Activated CD8-positive, alpha-beta memory T cell treated with anti-CD3 and anti-CD28 coated beads for 1 hour (primary cell): ENCODE data around the gene DOCK2.
"Not testable (repeated sequence)": the region's sequence is repeated elsewhere in the genome, so short reads cannot be mapped to it uniquely, and the experiment has no call there.

ENCODE experiments used
- DNase-seq, 2 donors: peaks; one replicate each; pipeline ENCODE4 v3.0.0-alpha.2; 2020; ENCODE audit warnings: low read depth in 1 of 2; ENCODE audit errors: extremely low read depth in 1 of 2

The DOCK2 gene

GRCh38 chr5:169781420-169782345 lies 144.6 kb downstream of the DOCK2 start:
- DNase-seq, result no peak

GRCh38 chr5:169785771-169786618 lies 148.9 kb downstream of the DOCK2 start:
- no peak for DNase-seq

DNA sequence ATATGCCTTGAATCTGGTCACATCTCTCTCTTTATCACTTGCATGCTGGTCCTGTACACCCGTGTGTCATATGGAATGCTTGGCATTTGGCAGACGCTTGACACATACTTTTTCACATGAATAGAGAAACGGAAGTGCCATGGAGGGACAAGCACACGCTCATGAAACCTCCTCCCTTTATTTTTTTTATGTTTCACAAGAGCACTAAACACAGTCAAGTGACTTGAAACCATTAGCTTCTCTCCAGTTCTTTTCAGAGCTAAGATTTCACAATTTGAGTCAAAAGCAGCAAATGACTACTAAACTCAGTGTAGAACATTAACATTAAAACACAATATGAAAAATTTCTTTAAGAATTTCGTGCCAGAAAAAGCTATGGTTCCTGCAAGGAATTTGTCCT lies 151.1 kb downstream of the DOCK2 start:
- no peak for DNase-seq

DNA sequence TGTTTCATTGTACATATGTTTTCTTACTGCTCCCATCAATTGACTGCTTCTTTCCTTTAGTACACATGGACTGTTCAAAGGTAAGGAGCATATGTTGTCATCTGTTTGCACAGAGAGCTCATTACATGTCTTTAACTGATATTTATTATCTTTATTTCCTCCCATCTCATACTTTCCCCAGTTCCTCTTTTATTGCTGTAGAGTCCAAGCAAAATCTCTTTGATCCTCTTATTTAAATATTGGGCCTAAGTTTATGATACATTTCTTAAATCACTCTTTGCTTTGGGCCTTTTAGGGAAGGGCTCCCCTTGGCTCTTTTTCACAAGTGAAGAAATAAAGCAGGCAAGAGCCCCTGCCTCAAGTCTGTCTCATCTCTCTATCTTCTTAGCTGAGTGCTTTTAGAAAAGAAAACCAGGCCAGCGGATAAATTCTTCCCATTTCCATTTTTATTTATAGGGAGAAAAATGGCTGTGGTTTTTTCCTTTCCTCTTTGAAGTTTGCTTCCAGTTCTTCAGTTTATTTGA lies 152.4 kb downstream of the DOCK2 start:
- no peak for DNase-seq

DNA sequence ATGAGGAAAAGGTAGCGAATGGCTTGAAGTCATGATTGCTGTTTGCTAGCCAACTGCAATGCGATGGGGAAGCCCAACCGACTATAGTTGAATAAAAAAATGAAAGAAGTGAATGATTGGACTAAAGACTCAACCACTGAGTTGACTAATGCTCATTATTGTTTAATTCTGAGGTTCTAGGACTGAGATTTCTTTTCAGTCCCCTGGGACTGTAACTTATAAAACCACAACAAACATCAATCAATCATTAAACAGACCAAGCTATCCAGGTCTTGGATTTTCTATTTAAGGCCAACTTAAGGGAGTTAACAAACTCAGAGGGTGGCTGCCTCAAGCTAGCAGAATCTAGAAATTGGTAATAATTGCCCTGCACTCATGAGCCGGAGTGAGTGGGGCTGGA lies 154.2 kb downstream of the DOCK2 start:
- DNase-seq, result no peak

DNA sequence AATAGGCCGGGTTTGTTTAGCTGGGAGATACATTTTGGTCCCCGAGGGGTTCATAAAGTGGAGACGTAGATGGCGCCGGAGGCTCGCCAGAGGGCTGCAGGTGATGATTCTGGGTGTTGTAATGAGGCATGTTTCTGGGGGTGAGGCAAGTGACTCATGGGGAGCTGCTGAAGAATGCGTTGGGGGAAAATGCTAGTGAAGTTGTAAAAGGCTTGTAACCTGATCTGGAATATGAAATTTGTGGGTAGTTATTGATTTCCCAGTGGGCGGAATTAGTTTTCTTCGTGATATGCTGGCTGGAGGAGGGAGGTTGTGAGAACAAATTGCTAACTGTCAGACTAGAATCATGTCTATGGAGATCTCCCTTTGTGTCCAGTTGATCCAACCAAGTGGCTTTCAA lies 158.3 kb downstream of the DOCK2 start:
- no peak for DNase-seq

DNA sequence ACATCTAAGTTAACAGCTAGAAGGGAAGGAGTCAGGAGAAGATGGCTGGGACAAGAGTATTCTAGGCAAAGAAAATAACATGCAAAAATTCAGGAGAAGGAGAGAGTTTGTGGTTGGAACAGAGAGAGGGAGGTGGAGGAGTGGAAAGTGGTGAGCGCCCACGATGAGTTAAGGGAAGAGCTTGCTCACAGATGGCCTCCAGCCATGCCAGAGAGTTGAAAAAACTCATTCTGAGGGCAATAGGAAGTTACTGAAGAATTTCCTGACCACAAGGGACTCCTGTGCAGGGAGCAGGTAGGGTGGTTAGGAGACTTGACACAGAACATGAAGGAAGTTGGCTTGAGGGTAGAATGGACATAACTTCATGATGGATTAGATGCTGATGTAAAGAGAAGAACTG lies 159.7 kb downstream of the DOCK2 start:
- DNase-seq, result no peak

- DNase-seq, result no peak
These were observed 160.5 kb downstream of the DOCK2 start for GRCh38 chr5:169797577-169797976.

GRCh38 chr5:169798438-169798837 lies 161.4 kb downstream of the DOCK2 start:
- DNase-seq, result no peak

DNA sequence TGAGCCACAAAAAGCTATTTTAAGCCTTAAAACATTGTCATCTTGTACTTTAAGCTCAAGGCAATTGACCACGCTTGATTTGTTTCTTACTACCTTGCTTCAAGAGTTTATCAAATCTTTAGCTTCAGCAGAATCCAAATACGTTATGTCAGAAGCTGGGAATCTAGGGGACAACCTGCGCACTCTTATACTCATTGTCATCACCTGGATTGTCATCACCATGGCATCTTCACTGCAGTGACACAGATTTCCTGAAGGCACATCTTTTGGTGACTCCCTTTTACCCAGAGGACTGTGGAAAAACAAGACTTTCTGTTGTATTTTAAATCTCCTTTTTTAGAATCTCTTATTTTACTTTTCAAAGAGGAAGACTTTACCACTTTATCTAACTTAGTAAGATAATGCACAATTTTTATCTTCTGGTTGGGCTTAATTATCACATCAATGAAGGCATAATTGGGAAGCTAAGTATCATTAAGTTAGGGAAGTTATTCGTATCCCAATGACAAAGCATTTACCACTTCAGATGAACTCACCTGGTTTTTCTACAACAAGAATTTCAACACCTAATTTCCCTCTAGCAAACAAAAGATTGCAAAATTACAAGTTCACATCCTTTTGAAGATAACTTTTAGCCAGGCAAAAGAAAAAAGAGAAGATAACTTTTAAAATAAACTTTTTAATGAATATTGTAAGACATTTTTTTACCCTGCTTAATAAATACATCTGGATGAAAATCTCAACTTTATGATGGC lies 162.0 kb downstream of the DOCK2 start:
- no peak for DNase-seq

- no peak for DNase-seq
These were observed 164.3 kb downstream of the DOCK2 start for GRCh38 chr5:169801324-169801777.

GRCh38 chr5:169801781-169802180 lies 164.7 kb downstream of the DOCK2 start:
- DNase-seq, result no peak

GRCh38 chr5:169803077-169803981 lies 166.3 kb downstream of the DOCK2 start:
- DNase-seq, result no peak

- no peak for DNase-seq
These were observed 167.8 kb downstream of the DOCK2 start for GRCh38 chr5:169804861-169805260.

DNA sequence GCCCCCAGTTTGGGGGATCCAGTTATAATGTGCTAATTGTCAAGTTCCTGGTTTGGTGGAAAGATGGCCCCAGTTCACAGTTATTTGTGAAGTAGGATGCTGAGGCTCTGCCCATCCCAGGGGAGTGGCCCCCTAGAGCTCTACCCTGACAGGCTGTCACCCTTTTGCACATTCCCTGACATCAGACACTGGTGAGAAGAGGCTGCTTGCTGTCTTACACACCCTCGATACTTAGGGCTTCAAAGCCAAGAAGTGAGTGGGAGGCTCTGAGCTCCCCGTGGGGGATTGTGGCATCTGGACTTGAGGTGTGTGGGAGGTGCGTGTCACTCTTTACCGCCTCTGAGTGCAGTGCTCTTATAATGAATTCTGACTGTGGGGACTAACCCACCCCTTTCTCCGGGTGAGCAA lies 168.5 kb downstream of the DOCK2 start:
- no peak for DNase-seq

DNA sequence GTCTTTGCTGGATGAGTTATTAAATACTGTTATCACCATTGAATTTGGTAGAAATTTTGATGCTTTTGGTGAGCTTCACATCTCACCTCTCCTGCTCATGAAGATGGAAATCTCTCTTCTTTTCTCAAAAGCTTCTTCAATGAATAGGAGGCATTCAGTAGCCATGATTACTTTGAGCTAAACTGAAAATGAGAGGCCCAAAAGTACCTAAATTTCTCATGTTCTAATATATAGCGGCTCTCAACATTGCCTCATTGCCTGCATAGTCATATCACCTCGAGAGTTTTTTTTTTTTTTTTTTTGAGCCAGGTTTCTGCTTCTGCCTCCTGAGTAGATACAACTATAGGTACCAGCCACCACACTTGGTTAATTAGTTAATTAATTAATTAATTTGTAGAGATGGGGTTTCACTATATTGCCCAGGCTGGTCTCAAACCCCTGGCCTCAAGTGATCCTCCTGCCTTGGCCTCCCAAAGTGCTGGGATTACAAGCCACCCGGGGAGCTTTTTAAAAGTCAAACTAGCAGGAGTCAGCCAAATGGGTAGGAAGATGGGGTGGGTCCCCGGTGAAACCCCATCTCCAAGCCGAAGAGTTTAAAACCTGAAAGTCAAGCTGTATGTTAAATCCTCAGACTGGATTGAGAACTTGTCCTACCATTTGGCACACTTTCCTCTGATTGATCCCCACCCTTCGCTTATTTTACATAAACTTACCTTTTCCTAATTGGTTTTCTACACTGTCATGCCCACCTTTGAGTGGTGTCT lies 169.0 kb downstream of the DOCK2 start:
- DNase-seq, result no peak

DNA sequence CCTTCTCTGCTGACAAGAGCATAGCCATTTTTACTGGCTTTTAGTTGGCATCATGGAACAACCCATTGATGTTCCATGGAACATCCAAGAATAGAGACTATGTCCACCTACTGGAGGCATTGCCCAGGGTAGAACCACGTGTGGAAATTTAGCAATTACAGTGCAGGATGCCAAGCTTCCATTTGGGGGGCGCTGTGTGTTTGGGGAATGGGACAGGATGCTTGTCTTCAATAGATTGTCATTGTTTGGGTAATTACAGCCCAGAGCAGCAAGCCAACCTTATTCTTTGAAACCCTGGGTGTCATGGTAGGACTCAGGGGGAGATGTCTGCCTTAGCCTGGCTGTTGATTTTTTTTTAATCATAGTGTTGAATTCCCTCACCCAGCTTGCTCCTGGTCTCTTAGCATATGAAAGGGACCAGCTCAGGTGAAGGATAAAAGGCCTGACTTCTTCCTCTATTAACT lies 171.1 kb downstream of the DOCK2 start:
- no peak for DNase-seq

GRCh38 chr5:169808880-169809279 lies 171.8 kb downstream of the DOCK2 start:
- DNase-seq, result not testable (repeated sequence)

GRCh38 chr5:169809281-169809680 lies 172.2 kb downstream of the DOCK2 start:
- DNase-seq, result no peak
